Ascending aorta (tissue), 2 donors: Measurements from ENCODE around the gene WDR76. TPM values are rescaled to one million over a fixed set of nuclear protein-coding genes. Genes with fewer than 3 reads are reported as not detected.

ENCODE experiments used
- DNase-seq, 2 donors: peaks; one replicate each; pipeline ENCODE4 v3.0.0-alpha.2; 2019; ENCODE audit warnings: low spot score in 2 of 2
- H3K27ac ChIP-seq, 2 donors: fragments of 200-600 bp; sonication (generic); one replicate each; pipeline ENCODE4 v1.5.1; 2016 to 2017; ENCODE audit warnings: mild to moderate bottlenecking in 1 of 2
- H3K27me3 ChIP-seq: fragments of 200-600 bp; sonication (generic); one replicate; pipeline ENCODE4 v1.5.1; 2017
- H3K36me3 ChIP-seq, 2 donors: fragments of 200-600 bp; sonication (generic); one replicate each; pipeline ENCODE4 v1.5.1; 2016
- H3K4me1 ChIP-seq, 2 donors: fragments of 200-600 bp; sonication (generic); one replicate each; pipeline ENCODE4 v1.5.1; 2016 to 2017; ENCODE audit warnings: mild to moderate bottlenecking in 1 of 2
- H3K4me3 ChIP-seq, 2 donors: fragments of 200-600 bp; sonication (generic); one replicate each; pipeline ENCODE4 v1.5.1; 2016 to 2017; ENCODE audit warnings: mild to moderate bottlenecking in 1 of 2
- H3K9me3 ChIP-seq, 2 donors: fragments of 200-600 bp; sonication (generic); one replicate each; pipeline ENCODE4 v1.5.1; 2016
- intact Hi-C: fragments of 100-400 bp; cut with DNase I; formaldehyde crosslinking; loops from one replicate; pipeline ENCODE4 v1.15.1; 2023
- total RNA-seq: library from RNA; depleted of rRNA; stranded (reverse); fragments of >200 nt; gene quantifications from one replicate; pipeline ENCODE4 v1.1.0, GENCODE V29; 2016
- TF ChIP-seq, protein P1 (sequence below), 3 experiments: fragments of 200-600 bp in 2 of 3; fragments of 450-650 bp in 1 of 3; sonication (generic) in 2 of 3; IDR thresholded peaks; one replicate each; pipeline ENCODE4 v1.5.1; 2016 to 2019; ENCODE audit warnings: antibody characterized with exemption in 3 of 3, mild to moderate bottlenecking in 1 of 3, moderate library complexity in 1 of 3

The WDR76 gene
- total RNA-seq, 1 donor from 2014 or later: 5.2 TPM

DNA sequence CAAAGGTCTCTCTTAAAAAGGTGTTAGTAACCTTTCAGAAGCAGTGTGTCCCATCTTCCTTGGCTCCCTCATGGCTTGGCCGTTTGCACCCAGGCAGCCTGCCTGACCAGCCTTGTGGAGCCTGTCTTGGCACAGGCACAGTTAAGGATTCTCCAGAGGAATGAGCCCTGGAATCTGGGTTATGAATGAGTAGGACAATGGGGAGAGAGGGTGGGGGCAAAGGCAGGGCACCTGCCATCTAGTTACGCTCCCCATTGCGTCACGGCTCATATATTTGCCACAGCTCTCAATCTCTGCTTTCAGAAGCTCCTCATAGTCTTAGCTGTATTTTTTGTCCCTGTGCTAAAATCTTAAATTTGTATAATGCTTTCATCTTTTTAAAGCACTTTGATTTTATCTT is 50.6 kb downstream of the WDR76 start:
- intact Hi-C loops: loop anchor here (10.0 kb wide), 1 partner anchor 347 kb away; no protein-coding TSS in a partner anchor
- TF ChIP-seq, protein P1, sequence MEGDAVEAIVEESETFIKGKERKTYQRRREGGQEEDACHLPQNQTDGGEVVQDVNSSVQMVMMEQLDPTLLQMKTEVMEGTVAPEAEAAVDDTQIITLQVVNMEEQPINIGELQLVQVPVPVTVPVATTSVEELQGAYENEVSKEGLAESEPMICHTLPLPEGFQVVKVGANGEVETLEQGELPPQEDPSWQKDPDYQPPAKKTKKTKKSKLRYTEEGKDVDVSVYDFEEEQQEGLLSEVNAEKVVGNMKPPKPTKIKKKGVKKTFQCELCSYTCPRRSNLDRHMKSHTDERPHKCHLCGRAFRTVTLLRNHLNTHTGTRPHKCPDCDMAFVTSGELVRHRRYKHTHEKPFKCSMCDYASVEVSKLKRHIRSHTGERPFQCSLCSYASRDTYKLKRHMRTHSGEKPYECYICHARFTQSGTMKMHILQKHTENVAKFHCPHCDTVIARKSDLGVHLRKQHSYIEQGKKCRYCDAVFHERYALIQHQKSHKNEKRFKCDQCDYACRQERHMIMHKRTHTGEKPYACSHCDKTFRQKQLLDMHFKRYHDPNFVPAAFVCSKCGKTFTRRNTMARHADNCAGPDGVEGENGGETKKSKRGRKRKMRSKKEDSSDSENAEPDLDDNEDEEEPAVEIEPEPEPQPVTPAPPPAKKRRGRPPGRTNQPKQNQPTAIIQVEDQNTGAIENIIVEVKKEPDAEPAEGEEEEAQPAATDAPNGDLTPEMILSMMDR (IDR thresholded peaks at IDR 0.05): no peak

DNA sequence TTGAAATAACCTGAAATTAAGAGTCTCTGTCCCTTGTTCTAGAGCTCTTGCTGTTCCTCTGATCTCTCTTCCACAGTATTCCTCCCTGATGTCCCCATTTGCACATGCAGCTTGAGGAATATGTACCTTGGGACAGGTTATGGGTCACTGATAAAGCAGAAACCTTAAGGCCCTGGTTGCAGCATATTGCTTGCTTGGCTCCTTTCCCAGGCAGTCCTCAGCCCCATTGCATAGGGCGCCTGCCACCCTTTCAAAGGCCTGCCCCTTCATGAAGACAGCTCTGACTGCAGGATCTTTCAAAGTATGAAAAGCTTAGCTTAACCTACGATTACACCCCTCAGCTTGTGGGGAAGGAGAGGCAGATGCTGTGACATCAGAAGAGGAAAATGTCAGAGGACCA is 51.6 kb downstream of the WDR76 start:
- intact Hi-C loops: loop anchor here (10.0 kb wide), 1 partner anchor 346 kb away; no protein-coding TSS in a partner anchor
- TF ChIP-seq, protein P1 (IDR thresholded peaks at IDR 0.05): no peak

More for the DNA sequence above, 50.6 kb downstream of the WDR76 start:
- Histone ChIP-seq H3K4me1 (no peaks in the 10 kb centered on the region), H3K27me3 (no peaks in the 10 kb centered on the region), H3K4me3 (no peak overlapping the region), H3K27ac (no peak overlapping the region), H3K36me3 (no peaks in the 10 kb centered on the region), H3K9me3 (no peaks in the 10 kb centered on the region)
- no peak for DNase-seq

DNA sequence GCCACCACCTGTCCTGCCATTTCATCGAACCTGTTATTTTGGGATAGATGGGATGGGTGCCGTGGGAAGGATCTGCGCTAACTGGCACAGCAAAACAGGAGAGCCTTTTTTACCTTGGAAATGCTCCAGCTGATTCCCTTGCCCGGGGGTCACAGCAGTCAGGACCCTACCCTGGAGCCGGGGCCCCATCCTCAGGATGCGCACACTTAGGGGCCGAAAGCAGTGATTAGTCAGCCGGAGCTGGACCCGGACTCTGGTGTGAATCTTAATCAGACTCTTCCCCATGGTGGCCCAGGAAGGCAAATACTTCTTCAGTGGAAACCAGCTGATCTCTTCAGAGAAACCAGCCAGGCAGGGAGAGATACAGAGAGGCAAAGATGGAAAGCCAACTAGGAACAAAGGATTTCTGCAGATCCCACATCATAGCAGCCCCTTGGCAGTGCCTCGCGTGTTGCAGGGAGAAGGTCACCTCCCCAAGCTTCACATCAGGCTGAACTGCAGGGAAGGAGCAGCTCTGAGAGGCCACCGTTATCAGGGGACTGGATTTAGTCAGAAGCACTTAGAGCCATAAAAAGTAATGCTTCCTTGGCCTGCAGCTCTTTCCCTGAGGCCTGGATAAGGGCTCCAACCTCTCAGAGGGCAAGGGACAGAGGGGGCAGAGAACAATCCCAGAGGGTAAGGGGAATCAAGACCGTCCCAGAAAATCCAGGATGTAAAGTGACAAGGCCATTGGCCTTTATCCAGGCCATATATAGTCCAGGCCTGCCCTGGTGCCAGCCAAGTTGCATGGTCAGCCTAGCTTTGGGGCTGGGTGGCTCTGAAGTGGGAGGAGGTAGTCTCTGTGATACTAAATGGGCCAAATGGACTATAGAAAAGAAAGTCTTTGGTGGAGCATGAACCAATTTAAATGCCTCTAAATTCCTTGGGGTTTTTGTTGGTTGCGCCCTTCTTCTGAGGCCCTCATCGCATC is 52.9 kb downstream of the WDR76 start:
- Histone ChIP-seq H3K4me1 (no peaks in the 10 kb centered on the region), H3K27ac (no peak overlapping the region), H3K4me3 (no peak overlapping the region), H3K27me3 (no peaks in the 10 kb centered on the region), H3K9me3 (no peaks in the 10 kb centered on the region), H3K36me3 (no peaks in the 10 kb centered on the region)
- intact Hi-C loops: loop anchor here (10.0 kb wide), 1 partner anchor 345 kb away; no protein-coding TSS in a partner anchor
- no peak for DNase-seq
- TF ChIP-seq, protein P1 (IDR thresholded peaks at IDR 0.05): no peak

More for the DNA sequence above, 51.6 kb downstream of the WDR76 start:
- Histone ChIP-seq H3K4me1 (no peaks in the 10 kb centered on the region), H3K36me3 (no peaks in the 10 kb centered on the region), H3K27ac (no peak overlapping the region), H3K9me3 (no peaks in the 10 kb centered on the region), H3K4me3 (no peak overlapping the region), H3K27me3 (no peaks in the 10 kb centered on the region)
- DNase-seq: no peak

DNA sequence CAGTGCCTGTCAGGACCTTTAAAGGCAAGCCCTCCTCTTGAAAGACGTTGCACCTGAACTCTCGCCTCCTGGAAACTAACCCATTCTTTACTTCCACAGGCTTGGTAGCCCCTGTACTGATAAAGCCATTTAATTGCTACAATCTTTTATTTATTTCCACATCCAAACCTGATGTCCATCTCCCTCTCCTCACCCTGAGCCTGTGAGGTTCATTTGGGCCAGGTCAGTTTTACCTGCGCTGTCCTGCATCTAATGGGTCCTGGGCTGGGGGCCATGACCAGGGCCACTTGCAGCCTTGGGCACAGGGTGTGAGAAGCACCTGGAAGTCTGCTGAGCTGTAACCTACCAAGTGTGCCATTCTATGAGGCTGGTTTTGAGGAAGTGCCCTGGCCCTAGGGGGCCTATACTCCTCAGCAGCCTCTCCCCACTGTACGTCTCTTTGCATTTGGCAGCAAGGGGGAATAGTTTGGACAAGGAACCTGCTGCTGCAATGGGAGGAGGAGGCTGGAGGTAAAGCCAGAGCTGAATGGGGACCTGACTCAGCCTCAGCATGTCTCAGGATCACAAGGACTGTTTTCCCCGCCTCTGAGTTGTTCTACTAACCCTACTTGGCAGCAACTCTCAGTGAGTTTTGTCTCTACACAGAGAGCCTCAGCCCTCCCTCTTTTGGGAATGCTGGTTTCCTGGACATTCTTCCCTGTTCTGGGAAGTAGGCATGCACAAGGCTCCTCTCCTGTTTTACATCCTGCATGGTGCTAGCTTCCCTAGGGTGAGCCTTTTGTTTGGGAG is 53.8 kb downstream of the WDR76 start:
- TF ChIP-seq, protein P1 (IDR thresholded peaks at IDR 0.05): no peak
- H3K36me3 ChIP-seq: no peaks in the 10 kb centered on the region
- no peaks in the 10 kb centered on the region for H3K4me1 ChIP-seq
- no peak for DNase-seq
- no peaks in the 10 kb centered on the region for H3K9me3 ChIP-seq
- no peaks in the 10 kb centered on the region for H3K27me3 ChIP-seq
- no peak overlapping the region for H3K4me3 ChIP-seq
- intact Hi-C loops: no loop called here
- H3K27ac ChIP-seq: no peak overlapping the region

DNA sequence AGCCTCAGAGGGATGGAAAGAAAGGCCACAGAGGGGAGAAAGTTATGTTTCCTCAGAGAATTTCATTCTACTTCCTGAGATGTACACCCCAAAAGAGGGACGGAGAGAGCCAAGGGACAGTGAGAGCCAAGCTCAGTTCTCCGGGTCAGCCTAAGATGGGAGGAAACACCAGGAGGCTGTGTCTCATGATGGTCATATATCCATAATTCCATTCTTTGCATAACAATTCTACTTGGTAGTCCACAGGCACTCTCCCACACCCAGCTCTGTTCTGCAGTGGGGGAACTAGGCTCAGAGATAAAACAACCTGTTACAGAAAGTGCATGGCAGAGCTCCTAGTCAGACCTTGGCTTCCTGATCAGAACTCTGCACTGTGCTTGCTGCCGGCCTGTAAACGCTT is 54.4 kb downstream of the WDR76 start:
- no peak for DNase-seq
- TF ChIP-seq, protein P1 (IDR thresholded peaks at IDR 0.05): no peak
- intact Hi-C loops: no loop called here

More for the DNA sequence above, 54.4 kb downstream of the WDR76 start:
- Histone ChIP-seq H3K4me3 (no peak overlapping the region), H3K27ac (no peak overlapping the region), H3K9me3 (no peaks in the 10 kb centered on the region), H3K4me1 (no peaks in the 10 kb centered on the region), H3K36me3 (no peaks in the 10 kb centered on the region), H3K27me3 (no peaks in the 10 kb centered on the region)
